HEK293T (cell line): Measurements from ENCODE around the gene ZCCHC24.

Experiments used
- CTCF ChIA-PET: fragments of 350-600 bp; formaldehyde crosslinking; extraction: SDS; loops from one replicate; lab custom pipeline; 2021; ENCODE audit warnings: antibody characterized with exemption, inconsistent platforms; lab: Yijun Ruan, JAX
- POLR2A ChIA-PET: fragments of 350-600 bp; formaldehyde crosslinking; extraction: SDS; loops from one replicate; lab custom pipeline; 2020; ENCODE audit warnings: antibody characterized with exemption, inconsistent platforms; lab: Yijun Ruan, JAX
- DNase-seq: peaks from one replicate; pipeline ENCODE4 v3.0.0; 2012; ENCODE audit warnings: mixed read lengths; ENCODE audit errors: extremely low spot score
- ARNT ChIP-seq: fragments of 450-650 bp; IDR thresholded peaks from 2 replicates; pipeline ENCODE4 v1.6.1; 2017; ENCODE audit warnings: mild to moderate bottlenecking
- BHLHE40 ChIP-seq: fragments of 450-650 bp; IDR thresholded peaks from 2 replicates; pipeline ENCODE4 v1.6.1; 2016; ENCODE audit warnings: mild to moderate bottlenecking, moderate library complexity, borderline replicate concordance
- CTBP1 ChIP-seq: fragments of 450-650 bp; IDR thresholded peaks from 2 replicates; pipeline ENCODE4 v1.6.1; 2016; ENCODE audit warnings: borderline replicate concordance
- ELF4 ChIP-seq: fragments of 450-650 bp; IDR thresholded peaks from 2 replicates; pipeline ENCODE4 v1.6.1; 2017; ENCODE audit warnings: antibody characterized with exemption
- FOXA1 ChIP-seq: fragments of 450-650 bp; IDR thresholded peaks from 2 replicates; pipeline ENCODE4 v1.6.1; 2016; ENCODE audit warnings: mild to moderate bottlenecking
- FOXK2 ChIP-seq: fragments of 450-650 bp; IDR thresholded peaks from 2 replicates; pipeline ENCODE4 v1.6.1; 2016; ENCODE audit warnings: mild to moderate bottlenecking
- FOXM1 ChIP-seq: fragments of 450-650 bp; IDR thresholded peaks from 2 replicates; pipeline ENCODE4 v1.6.1; 2017; ENCODE audit warnings: mild to moderate bottlenecking, borderline replicate concordance
- HDGF ChIP-seq: fragments of 450-650 bp; IDR thresholded peaks from 2 replicates; pipeline ENCODE4 v1.6.1; 2017; ENCODE audit warnings: antibody characterized with exemption, borderline replicate concordance
- L3MBTL2 ChIP-seq: fragments of 450-650 bp; conservative IDR thresholded peaks from 2 replicates; pipeline ENCODE4 v1.6.1; 2016; ENCODE audit warnings: mild to moderate bottlenecking
- LEF1 ChIP-seq: fragments of 450-650 bp; IDR thresholded peaks from 2 replicates; pipeline ENCODE4 v1.6.1; 2017; ENCODE audit warnings: mild to moderate bottlenecking, borderline replicate concordance
- NFRKB ChIP-seq: fragments of 450-650 bp; IDR thresholded peaks from 2 replicates; pipeline ENCODE4 v1.6.1; 2016; ENCODE audit warnings: mild to moderate bottlenecking, moderate library complexity
- SP1 ChIP-seq: fragments of 450-650 bp; IDR thresholded peaks from 2 replicates; pipeline ENCODE4 v1.6.1; 2017
- SUZ12 ChIP-seq: fragments of 450-650 bp; IDR thresholded peaks from 2 replicates; pipeline ENCODE4 v1.6.1; 2016; ENCODE audit warnings: mild to moderate bottlenecking
- TARDBP ChIP-seq: fragments of 450-650 bp; IDR thresholded peaks from 2 replicates; pipeline ENCODE4 v1.6.1; 2016
- ZNF384 ChIP-seq: fragments of 450-650 bp; IDR thresholded peaks from 2 replicates; pipeline ENCODE4 v1.6.1; 2016
- TF ChIP-seq, protein P1 (sequence below): fragments of 450-650 bp; IDR thresholded peaks from 2 replicates; pipeline ENCODE4 v1.6.1; 2016

The ZCCHC24 gene

DNA sequence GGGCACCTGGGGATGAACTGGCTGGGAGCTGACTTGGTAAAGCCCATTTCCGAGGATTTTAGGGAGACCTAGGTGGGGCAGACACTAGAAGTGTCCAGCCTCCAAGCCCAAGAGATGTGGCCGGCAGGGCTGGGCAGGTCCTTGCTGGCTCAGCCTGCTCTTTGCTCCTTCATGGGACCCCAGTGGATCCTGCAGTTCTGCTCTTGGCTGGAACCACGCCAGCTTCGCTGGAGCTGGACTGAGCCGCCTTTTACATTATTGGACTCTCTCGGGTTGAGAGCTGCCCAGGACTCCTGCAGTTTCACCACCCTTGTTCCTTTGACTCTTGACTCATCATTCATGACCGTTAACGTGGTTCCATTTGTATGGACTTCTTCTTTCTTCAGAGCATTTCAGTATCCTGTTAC lies 92.4 kb downstream of the ZCCHC24 start:
- no peak for DNase-seq
- POLR2A ChIA-PET, result no interaction called here
- TF ChIP-seq HDGF (no peak), BHLHE40 (no peak), TARDBP (no peak), LEF1 (no peak), NFRKB (no peak), CTBP1 (no peak), FOXM1 (no peak), FOXA1 (no peak), ELF4 (no peak), FOXK2 (no peak), ZNF384 (no peak), SP1 (no peak), L3MBTL2 (no peak), SUZ12 (no peak), ARNT (no peak)
- TF ChIP-seq, protein P1, sequence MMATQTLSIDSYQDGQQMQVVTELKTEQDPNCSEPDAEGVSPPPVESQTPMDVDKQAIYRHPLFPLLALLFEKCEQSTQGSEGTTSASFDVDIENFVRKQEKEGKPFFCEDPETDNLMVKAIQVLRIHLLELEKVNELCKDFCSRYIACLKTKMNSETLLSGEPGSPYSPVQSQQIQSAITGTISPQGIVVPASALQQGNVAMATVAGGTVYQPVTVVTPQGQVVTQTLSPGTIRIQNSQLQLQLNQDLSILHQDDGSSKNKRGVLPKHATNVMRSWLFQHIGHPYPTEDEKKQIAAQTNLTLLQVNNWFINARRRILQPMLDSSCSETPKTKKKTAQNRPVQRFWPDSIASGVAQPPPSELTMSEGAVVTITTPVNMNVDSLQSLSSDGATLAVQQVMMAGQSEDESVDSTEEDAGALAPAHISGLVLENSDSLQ, result no peak
- CTCF ChIA-PET, result interaction anchor here (0.5 to 0.6 kb wide), 2 partner anchors 16 to 123 kb away, joined by 3 read pairs; no protein-coding TSS in a partner anchor

DNA sequence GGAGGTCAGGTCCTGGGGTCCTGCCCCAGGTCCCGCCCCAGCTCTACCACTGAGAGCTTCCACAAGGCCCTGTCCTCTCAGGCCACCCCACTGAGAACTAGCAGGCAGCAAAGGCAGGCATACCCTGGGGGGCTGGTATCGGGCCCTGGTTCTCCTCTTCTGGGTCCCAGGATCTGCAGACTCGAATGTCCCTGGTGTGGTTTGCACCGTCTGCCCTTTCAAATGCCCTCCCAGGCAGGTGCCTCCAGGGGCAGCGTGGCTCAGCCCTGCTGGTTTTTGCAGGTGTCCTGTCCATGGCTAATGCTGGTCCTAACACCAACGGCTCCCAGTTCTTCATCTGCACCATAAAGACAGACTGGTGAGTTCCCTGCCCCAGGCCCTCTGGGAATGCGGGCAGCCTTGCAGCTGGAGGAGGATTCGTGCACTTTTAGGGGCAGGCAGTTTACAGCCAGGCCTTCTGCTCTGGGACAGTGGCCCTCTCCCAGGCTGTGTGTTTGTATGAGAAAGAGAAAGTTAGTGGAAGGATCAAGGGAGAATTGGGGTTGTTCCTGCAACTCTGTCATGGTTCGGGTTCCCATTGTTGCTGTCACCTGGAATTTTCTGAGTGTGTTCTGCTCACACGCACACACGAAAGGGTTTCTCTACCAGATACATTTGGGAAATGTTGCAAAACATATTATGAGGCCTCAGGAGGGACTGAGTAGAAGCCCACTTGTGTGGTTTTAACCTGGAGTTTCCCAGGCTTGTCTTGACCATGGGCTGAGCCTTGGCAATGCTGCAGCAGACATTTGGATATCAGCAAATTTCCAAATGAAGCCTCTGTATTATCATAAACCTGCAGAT lies 93.2 kb downstream of the ZCCHC24 start:
- TF ChIP-seq BHLHE40 (no peak), TARDBP (no peak), ELF4 (no peak), ARNT (no peak), FOXM1 (no peak), FOXA1 (no peak), SUZ12 (no peak), FOXK2 (no peak), HDGF (no peak), SP1 (no peak), ZNF384 (no peak), NFRKB (no peak)
- TF ChIP-seq, protein P1, result no peak
- ChIA-PET CTCF (no interaction called here), POLR2A (no interaction called here)
- DNase-seq, result no peak

DNA sequence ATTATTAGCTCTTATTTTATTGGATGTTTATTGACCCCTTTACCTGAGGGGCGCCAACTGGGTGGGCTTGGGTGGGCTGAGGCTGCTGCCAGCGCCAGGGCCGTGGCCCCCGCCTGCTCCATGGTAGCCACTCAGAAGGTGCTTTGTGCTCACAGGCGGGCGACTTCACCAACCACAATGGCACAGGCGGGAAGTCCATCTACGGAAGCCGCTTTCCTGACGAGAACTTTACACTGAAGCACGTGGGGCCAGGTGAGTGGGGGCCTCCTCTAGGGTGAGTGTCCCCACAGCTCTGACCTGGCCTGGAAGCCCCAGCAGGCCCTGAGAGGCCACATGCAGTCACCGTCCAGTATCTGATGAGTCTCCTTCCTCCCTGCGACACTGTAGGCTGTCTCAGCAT lies 94.1 kb downstream of the ZCCHC24 start:
- no peak for DNase-seq
- TF ChIP-seq CTBP1 (no peak), SP1 (no peak), BHLHE40 (no peak), HDGF (no peak), FOXK2 (no peak), ARNT (no peak)
- TF ChIP-seq, protein P1, result no peak
- POLR2A ChIA-PET, result no interaction called here
- CTCF ChIA-PET, result no interaction called here

DNA sequence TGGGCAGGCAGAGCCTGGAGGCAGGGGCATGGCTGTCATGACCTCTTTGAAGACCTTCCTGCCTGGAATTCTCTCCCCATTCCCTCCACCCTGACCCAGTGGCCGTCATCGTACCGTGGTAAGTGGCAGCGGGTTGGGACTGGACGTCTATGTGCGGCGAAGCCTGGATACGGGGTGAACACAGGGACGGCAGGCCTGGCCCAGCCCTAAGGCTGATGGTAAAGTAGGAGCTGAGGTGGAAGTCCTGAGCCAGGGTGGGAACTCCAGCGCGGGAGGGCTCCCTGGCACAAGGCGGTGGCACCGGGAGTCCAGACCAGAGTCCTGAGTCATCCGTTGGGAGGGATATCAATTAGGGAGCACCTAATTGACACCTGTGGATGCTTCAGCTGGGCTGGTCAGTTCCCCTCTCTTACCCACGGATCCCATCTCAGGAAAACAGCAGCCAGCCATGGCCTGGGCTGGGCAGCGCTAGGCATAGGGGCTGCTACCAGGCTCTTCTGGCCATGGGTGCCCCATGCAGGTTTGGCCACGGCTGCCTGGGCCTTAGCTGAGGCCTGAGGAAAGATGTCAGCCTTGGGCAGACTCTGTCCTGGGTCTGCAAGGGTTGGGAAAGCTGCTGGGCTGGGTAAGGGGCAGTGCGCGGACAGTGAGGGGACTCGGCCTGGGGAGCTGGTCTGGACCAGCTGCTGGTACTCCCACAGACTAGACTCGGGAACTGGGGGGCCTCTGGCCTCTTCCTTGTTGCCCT lies 94.8 kb downstream of the ZCCHC24 start:
- no peak for TF ChIP-seq HDGF
- POLR2A ChIA-PET, result no interaction called here
- CTCF ChIA-PET, result no interaction called here
- no peak for DNase-seq

DNA sequence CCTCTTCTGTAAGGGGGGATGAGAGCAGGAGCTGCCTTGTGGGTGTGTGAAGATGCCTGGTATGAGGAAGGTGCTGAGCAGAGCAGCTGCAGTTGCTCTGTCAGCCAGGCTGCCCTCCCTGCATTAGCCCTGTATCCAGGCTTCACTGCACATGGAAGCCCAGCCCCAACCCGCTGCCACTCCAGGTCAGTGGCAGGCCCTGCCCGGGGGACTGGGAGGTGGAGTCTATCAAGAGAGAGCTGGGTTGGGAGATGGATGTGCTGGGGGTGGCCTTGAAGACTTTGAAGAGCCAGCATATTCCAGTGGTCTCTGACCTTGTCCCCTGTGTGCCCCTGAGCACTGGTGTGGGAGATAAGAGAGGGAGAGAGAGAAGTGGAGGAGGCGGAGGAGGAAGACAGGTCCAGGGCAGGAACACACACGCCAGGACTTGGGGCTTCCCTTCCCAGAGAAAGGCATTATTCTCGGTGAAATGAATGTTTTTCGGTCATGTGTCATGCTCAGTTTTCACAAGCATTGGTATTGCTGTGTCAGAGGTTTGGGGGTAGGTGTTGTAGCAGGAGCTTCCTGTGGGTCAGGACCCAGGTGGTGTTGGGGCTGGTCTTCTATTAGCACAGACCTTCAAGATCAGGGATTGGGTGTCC lies 95.5 kb downstream of the ZCCHC24 start:
- ChIA-PET CTCF (no interaction called here), POLR2A (interaction anchor here (2.0 kb wide), 1 partner anchor 8 kb away, joined by 7 read pairs; no protein-coding TSS in a partner anchor)
- no peak for DNase-seq
- no peak for TF ChIP-seq ELF4
- no peak for TF ChIP-seq FOXM1
- no peak for TF ChIP-seq ZNF384
- TF ChIP-seq SP1, result no peak
- TF ChIP-seq CTBP1, result no peak
- TF ChIP-seq ARNT, result no peak
- no peak for TF ChIP-seq HDGF
- TF ChIP-seq LEF1, result no peak
- TF ChIP-seq FOXA1, result no peak
- no peak for TF ChIP-seq TARDBP
- no peak for TF ChIP-seq SUZ12
- TF ChIP-seq, protein P1, result no peak
- no peak for TF ChIP-seq L3MBTL2
- no peak for TF ChIP-seq FOXK2
- no peak for TF ChIP-seq NFRKB
